HG03457 (cell line): ENCODE measurements around the gene SFSWAP.

Source experiments
- ATAC-seq: cut with Tn5 transposase; IDR thresholded peaks from one replicate; pipeline ENCODE4 v1.9.1; 2021; ENCODE audit warnings: moderate number of reproducible peaks; ENCODE audit not compliant: unreplicated experiment

The SFSWAP gene

GRCh38 chr12:131784909-131785762, 74.2 kb downstream of the SFSWAP start:
- no peak for ATAC-seq

- ATAC-seq, result no peak
Measured at GRCh38 chr12:131785763-131786330, 75.0 kb downstream of the SFSWAP start.

GRCh38 chr12:131786331-131786730, 75.4 kb downstream of the SFSWAP start:
- ATAC-seq, result no peak

GRCh38 chr12:131787143-131787660, 76.3 kb downstream of the SFSWAP start:
- ATAC-seq, result no peak

- ATAC-seq, result no peak
Measured at GRCh38 chr12:131788070-131788469, 77.2 kb downstream of the SFSWAP start.

GRCh38 chr12:131789638-131790037, 78.7 kb downstream of the SFSWAP start:
- no peak for ATAC-seq

- no peak for ATAC-seq
Measured at GRCh38 chr12:131793243-131794022, 82.5 kb downstream of the SFSWAP start.

- no peak for ATAC-seq
Measured at GRCh38 chr12:131794061-131794460, 83.2 kb downstream of the SFSWAP start.

- ATAC-seq, result no peak
Measured at GRCh38 chr12:131794573-131794972, 83.7 kb downstream of the SFSWAP start.

GRCh38 chr12:131795064-131795463, 84.2 kb downstream of the SFSWAP start:
- ATAC-seq, result no peak

GRCh38 chr12:131795690-131796410, 85.0 kb downstream of the SFSWAP start:
- no peak for ATAC-seq

GRCh38 chr12:131796411-131796736, 85.5 kb downstream of the SFSWAP start:
- no peak for ATAC-seq

GRCh38 chr12:131796754-131797587, 86.1 kb downstream of the SFSWAP start:
- ATAC-seq, result no peak

GRCh38 chr12:131797588-131797934, 86.7 kb downstream of the SFSWAP start:
- ATAC-seq, result no peak

- ATAC-seq, result no peak
Measured at GRCh38 chr12:131799195-131799594, 88.3 kb downstream of the SFSWAP start.

GRCh38 chr12:131799828-131800593, 89.1 kb downstream of the SFSWAP start:
- ATAC-seq, result no peak

- ATAC-seq, result no peak
Measured at GRCh38 chr12:131800594-131801135, 89.8 kb downstream of the SFSWAP start.

- ATAC-seq, result no peak
Measured at GRCh38 chr12:131801254-131801866, 90.5 kb downstream of the SFSWAP start.
